GM03348 (cell line): ENCODE measurements around the gene PDE4D.
A peak's percentile ranks its signal among the peaks of the same experiment; 100 is the strongest.

Experiments
- DNase-seq: peaks from one replicate; pipeline ENCODE4 v3.0.0; 2012; ENCODE audit warnings: low spot score

The PDE4D gene

DNA sequence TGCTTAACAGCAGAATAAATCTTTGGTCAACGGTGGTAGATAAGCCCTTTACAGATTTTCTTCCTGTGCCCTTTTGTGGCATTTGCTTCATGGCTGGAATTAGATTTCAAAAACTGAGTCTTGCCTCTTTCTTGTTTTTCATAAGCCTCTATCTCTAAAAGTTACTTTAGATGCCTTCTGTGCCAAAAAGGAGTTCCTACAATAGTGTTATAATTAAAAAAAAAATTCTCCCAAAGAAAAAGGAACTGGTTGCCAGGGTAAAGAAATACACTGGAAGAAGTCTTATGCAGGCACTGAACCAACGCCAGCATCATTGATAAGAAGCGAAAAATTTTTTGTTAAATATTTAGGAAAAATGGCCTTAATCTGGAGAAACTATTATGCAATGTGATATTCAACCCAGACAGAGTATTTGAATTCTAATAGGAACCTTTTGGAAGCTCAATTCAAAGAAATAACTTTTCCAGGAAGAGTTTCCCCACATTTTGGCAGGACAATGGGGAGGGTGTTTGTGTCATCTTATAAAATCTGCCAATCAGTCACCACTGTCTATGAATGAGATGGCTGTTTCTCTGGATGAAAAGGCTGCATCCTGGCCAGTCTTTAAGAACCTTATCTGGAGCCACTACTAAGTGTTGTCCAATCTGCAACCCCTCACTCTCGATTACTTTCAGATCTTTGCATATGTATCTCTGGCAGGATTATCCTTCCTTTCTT, 608.1 kb downstream of the PDE4D start:
- no peak for DNase-seq

DNA sequence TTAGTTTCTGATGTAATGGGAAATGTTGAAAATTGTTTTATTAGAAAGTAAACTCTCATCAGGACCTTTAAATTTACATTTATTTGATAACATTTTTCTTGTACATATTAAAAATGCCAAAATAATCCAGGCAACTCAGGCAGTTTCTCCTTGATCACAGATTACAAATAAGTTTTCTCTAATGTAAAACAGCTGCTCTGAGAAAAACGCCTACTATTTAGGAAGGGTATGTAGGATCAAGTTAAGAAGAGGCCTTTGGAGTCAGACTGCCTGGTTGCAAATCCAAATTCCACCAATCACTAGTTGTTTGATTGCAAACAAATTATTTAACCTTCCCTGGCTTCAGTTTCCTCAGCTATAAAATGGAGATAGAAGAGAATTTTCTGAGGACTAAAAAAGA, 610.8 kb downstream of the PDE4D start:
- DNase-seq: no peak

DNA sequence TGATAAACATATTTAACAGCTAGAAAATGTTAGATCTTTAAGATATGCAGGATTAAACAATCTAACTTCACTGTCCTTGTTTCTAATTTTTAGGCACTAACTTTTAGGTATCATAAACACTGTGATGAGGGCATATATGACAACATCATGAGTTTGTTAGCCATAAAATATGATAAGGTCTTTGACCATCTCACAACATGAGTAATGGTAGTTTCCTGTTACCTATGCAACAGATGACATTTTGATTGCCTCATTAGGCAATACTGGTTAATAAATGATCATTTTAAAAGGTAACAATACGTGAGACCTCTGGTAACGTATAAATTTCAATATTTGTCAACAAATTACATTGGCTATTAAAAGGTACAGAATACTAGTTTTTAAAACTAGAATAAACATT, 613.5 kb downstream of the PDE4D start:
- no peak for DNase-seq

- DNase-seq: no peak
Observed at GRCh38 chr5:59276917-59277372, 616.6 kb downstream of the PDE4D start.

DNA sequence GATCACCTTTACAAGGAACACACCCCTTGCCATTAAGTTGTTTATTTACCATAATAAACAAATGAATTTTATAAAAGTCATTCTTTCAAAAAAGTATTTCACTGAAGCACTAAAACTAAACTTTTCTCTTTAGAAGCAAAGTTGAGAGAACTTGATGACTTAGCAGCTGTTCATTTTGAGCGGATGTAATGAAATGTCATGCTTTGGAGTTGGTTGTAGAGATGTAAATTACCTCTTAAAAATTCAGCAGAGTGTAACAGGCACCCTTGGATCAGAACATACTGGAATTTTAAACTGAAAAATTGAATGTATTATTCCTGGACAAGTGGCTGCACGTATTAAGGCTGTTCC, 617.2 kb downstream of the PDE4D start:
- no peak for DNase-seq

GRCh38 chr5:59275510-59276324, 617.8 kb downstream of the PDE4D start:
- DNase-seq: peak; percentile 13

- no peak for DNase-seq
Observed at GRCh38 chr5:59275170-59275509, 618.4 kb downstream of the PDE4D start.

GRCh38 chr5:59274106-59274636, 619.4 kb downstream of the PDE4D start:
- no peak for DNase-seq

GRCh38 chr5:59272809-59273427, 620.6 kb downstream of the PDE4D start:
- DNase-seq: no peak

DNA sequence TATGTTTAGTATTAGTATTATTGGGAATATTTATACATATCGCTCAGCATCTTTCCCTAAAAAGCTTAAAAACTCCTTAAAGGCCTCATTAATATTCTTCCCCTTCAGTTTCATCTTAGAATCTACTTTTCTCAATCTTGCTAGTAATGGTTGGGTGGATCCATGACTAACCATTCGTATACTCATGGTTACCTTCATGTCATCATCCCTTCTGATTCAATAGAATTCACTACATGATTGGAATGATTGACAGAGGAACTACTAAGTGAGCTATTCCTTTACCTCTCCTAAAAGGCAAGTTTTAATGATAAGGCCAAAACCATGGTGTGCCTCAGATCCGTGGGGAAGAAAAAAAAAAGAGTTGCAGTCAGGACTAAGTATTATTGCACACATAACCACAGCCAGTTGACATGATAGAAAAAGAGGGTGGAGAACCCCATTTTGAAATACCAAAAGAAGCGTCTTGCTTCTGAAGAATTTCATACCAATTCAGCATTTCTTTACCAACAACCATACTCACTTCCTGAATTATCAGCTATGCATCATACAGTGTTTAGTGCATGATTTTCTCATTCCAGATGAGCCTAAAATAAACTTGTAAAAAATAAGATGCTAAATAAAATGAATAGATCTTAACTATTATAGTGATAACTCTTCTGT, 624.6 kb downstream of the PDE4D start:
- DNase-seq: no peak

GRCh38 chr5:59267033-59267432, 626.5 kb downstream of the PDE4D start:
- DNase-seq: no peak

GRCh38 chr5:59266410-59266809, 627.1 kb downstream of the PDE4D start:
- no peak for DNase-seq

DNA sequence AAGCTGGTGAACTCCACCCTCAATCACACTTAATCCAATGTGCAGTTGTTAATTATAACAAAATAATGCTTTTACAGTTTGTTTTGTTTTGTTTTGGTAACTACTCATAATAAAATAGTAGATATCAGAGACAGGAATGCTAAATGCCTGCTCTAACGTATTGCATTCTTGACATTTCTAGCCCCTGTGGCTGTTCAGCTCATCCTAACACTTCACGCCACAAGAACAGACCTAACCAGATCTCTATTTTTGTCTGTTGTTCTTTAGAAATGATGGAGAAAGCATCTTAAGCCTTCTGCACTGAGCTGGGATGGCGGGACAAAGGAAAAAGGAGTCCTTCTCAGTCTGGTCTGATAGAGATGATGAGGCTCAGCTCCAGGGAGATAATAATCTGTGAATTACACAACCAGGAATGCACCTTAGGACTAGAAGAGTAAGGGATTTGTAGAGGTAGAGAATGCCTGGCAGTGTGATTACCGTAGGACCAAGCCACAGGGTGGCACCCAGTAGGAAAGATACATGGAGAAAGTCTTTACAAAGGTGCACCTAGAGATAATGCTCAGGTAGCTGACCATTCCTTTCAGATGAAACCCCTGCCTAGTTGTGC, 628.8 kb downstream of the PDE4D start:
- no peak for DNase-seq

GRCh38 chr5:59264013-59264412, 629.5 kb downstream of the PDE4D start:
- DNase-seq: no peak

- DNase-seq: no peak
Observed at GRCh38 chr5:59261969-59262368, 631.6 kb downstream of the PDE4D start.

DNA sequence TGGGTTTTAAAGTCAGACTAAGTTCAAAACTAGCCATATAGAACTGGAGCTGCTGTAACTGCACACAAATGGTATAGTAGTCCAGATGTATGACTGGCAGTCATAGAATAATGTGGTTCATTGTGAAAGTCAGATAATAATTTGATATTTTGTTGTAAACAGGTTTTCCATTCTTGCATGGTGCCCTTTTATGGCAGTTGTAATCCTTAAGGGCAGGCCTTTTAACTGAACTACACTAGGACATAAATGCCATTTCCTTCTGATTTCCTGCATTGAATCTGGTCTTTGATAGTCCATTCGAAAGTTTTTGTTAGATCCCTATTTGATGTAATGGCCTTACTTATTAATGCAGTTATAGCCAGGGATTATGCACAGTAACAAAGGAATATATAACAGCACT, 632.6 kb downstream of the PDE4D start:
- no peak for DNase-seq

DNA sequence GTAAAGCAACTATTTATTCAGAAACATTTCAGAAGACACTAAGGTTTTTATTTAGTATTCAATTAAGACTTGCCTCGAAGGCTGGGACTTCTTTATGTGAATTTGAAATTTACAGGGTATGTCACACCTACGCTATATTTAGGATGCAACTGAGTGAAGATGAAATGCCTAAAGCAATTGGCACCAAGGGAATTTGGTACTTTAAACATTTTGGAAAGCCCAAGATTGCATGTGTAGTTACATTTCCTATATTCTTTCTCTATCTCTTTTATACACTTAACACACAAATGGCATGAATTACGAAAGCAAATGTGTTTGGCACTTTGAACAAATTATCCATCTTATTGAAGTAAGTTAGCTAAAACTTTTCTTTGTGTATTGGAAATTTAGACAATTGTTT, 633.3 kb downstream of the PDE4D start:
- DNase-seq: no peak

- no peak for DNase-seq
Observed at GRCh38 chr5:59259237-59259636, 634.3 kb downstream of the PDE4D start.

- DNase-seq: no peak
Observed at GRCh38 chr5:59257488-59258400, 635.8 kb downstream of the PDE4D start.

DNA sequence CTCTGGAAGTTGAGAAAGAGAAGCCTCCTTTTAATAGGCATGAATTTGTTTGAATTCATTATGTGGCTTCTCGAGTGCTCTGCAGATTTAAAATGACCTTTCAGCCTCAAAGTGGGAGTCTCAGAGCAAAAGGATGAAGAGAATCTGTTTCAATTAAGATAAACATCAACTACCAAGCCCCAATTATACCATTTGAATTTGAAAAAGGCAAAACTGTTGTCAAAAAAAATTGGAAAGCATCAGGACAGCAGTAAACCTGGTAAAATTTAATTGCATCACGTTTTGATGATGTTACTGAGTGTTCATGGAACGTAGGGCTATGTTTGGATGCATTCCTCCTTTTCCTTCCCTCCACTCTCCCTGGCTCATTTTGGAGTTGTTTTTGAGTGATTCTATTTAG, 637.2 kb downstream of the PDE4D start:
- no peak for DNase-seq
